H9 (cell line): Measurements from ENCODE around the gene SLCO4A1. TPM values are rescaled to one million over a fixed set of nuclear protein-coding genes. Genes with fewer than 3 reads are reported as not detected.

Source experiments
- DNase-seq: peaks from one replicate; pipeline ENCODE4 v3.0.0-alpha.2; 2017
- H2AFZ ChIP-seq: one replicate; pipeline ENCODE4 v1.6.1; 2013; ENCODE audit warnings: mild to moderate bottlenecking, low read length, control low read depth, moderate library complexity
- H2AK5ac ChIP-seq: 2 replicates; pipeline ENCODE4 v1.6.1; 2013; ENCODE audit warnings: low read length, control low read depth, mixed read lengths; ENCODE audit not compliant: insufficient read length
- H2BK120ac ChIP-seq: one replicate; pipeline ENCODE4 v1.6.1; 2013; ENCODE audit warnings: low read depth, mild to moderate bottlenecking, low read length, control low read depth, inconsistent platforms; ENCODE audit not compliant: poor library complexity, severe bottlenecking
- H2BK12ac ChIP-seq: 2 replicates; pipeline ENCODE4 v1.6.1; 2013; ENCODE audit warnings: low read length, control low read depth, mixed read lengths, low read depth; ENCODE audit not compliant: insufficient read length
- H2BK15ac ChIP-seq: 2 replicates; pipeline ENCODE4 v1.6.1; 2013; ENCODE audit warnings: low read depth, low read length, control low read depth
- H2BK20ac ChIP-seq: one replicate; pipeline ENCODE4 v1.6.1; 2013; ENCODE audit warnings: low read depth, mild to moderate bottlenecking, low read length, control low read depth, inconsistent platforms; ENCODE audit not compliant: poor library complexity, severe bottlenecking
- H2BK5ac ChIP-seq: 2 replicates; pipeline ENCODE4 v1.6.1; 2013; ENCODE audit warnings: low read length, control low read depth, mixed read lengths; ENCODE audit not compliant: insufficient read length
- H3K14ac ChIP-seq: 2 replicates; pipeline ENCODE4 v1.6.1; 2013; ENCODE audit warnings: low read length, control low read depth; ENCODE audit not compliant: insufficient read depth
- H3K18ac ChIP-seq: 2 replicates; pipeline ENCODE4 v1.6.1; 2013; ENCODE audit warnings: low read depth, mild to moderate bottlenecking, mixed read lengths, low read length, control low read depth; ENCODE audit not compliant: insufficient read length
- H3K23ac ChIP-seq: 2 replicates; pipeline ENCODE4 v1.6.1; 2013; ENCODE audit warnings: low read length, control low read depth, mixed read lengths, low read depth; ENCODE audit not compliant: insufficient read length
- H3K23me2 ChIP-seq: 2 replicates; pipeline ENCODE4 v1.6.1; 2013; ENCODE audit warnings: low read depth, mild to moderate bottlenecking, mixed read lengths, low read length, control low read depth; ENCODE audit not compliant: insufficient read length, poor library complexity, severe bottlenecking
- H3K27ac ChIP-seq: 2 replicates; pipeline ENCODE4 v1.5.1; 2013; ENCODE audit warnings: low read length, control low read depth, mixed read lengths, low read depth; ENCODE audit not compliant: insufficient read length
- H3K27me3 ChIP-seq: 2 replicates; pipeline ENCODE4 v1.6.1; 2013; ENCODE audit warnings: low read length, control low read depth, inconsistent platforms; ENCODE audit not compliant: insufficient read depth
- H3K4ac ChIP-seq: 2 replicates; pipeline ENCODE4 v1.6.1; 2013; ENCODE audit warnings: low read depth, mild to moderate bottlenecking, control low read depth, inconsistent platforms, low read length, moderate library complexity
- H3K4me1 ChIP-seq: 2 replicates; pipeline ENCODE4 v1.6.1; 2013; ENCODE audit warnings: low read length, control low read depth, inconsistent platforms; ENCODE audit not compliant: insufficient read depth
- H3K4me2 ChIP-seq: 2 replicates; pipeline ENCODE4 v1.6.1; 2013; ENCODE audit warnings: low read length, control low read depth, mixed read lengths; ENCODE audit not compliant: insufficient read length, insufficient read depth
- H3K56ac ChIP-seq: 2 replicates; pipeline ENCODE4 v1.6.1; 2013; ENCODE audit warnings: low read depth, mild to moderate bottlenecking, mixed read lengths, low read length, control low read depth; ENCODE audit not compliant: insufficient read length
- H3K79me1 ChIP-seq: 2 replicates; pipeline ENCODE4 v1.6.1; 2013; ENCODE audit warnings: low read depth, mild to moderate bottlenecking, moderate library complexity, low read length, control low read depth, inconsistent platforms; ENCODE audit not compliant: insufficient read depth, poor library complexity, severe bottlenecking
- H3K79me2 ChIP-seq: 2 replicates; pipeline ENCODE4 v1.6.1; 2013; ENCODE audit warnings: low read length, control low read depth, inconsistent platforms; ENCODE audit not compliant: insufficient read depth
- H3K9ac ChIP-seq: 2 replicates; pipeline ENCODE4 v1.6.1; 2013; ENCODE audit warnings: low read length, control low read depth, mixed read lengths; ENCODE audit not compliant: insufficient read length; ENCODE audit errors: extremely low read depth
- H3K9me3 ChIP-seq: one replicate; pipeline ENCODE4 v1.6.1; 2013; ENCODE audit warnings: low read depth, low read length, inconsistent platforms; ENCODE audit not compliant: control insufficient read depth
- H3T11ph ChIP-seq: one replicate; pipeline ENCODE4 v1.6.1; 2013; ENCODE audit warnings: mild to moderate bottlenecking, low read length, control low read depth, inconsistent platforms
- H4K20me1 ChIP-seq: one replicate; pipeline ENCODE4 v1.6.1; 2013; ENCODE audit not compliant: control insufficient read depth, insufficient read length, insufficient read depth
- H4K5ac ChIP-seq: 2 replicates; pipeline ENCODE4 v1.6.1; 2013; ENCODE audit warnings: low read depth, mild to moderate bottlenecking, mixed read lengths, low read length, control low read depth; ENCODE audit not compliant: insufficient read length
- H4K8ac ChIP-seq: replicated peaks from 2 replicates; pipeline ENCODE4 v1.6.1; 2013; ENCODE audit warnings: low read length, control low read depth, mixed read lengths, low read depth; ENCODE audit not compliant: insufficient read length
- H4K91ac ChIP-seq: 2 replicates; pipeline ENCODE4 v1.6.1; 2013; ENCODE audit warnings: low read depth, mild to moderate bottlenecking, moderate library complexity, mixed read lengths, low read length, control low read depth; ENCODE audit not compliant: insufficient read length
- H3K27ac Mint-ChIP-seq, 3 experiments: 2 replicates in 2 of 3; 3 replicates in 1 of 3; pipeline ENCODE4 v1.8.0; 2020 to 2021; ENCODE audit warnings: mixed read lengths in 3 of 3, mild to moderate bottlenecking in 1 of 3, moderate library complexity in 1 of 3
- H3K27me3 Mint-ChIP-seq: 2 replicates; pipeline ENCODE4 v1.8.0; 2021; ENCODE audit warnings: low read depth, mild to moderate bottlenecking, moderate library complexity, mixed read lengths
- H3K36me3 Mint-ChIP-seq, 3 experiments: 2 replicates in 2 of 3; 3 replicates in 1 of 3; pipeline ENCODE4 v1.8.0; 2020 to 2021; ENCODE audit warnings: low read depth in 3 of 3, mixed read lengths in 3 of 3; ENCODE audit not compliant: insufficient read depth in 1 of 3
- H3K4me1 Mint-ChIP-seq, 2 experiments: 2 replicates each; pipeline ENCODE4 v1.8.0; 2020; ENCODE audit warnings: mixed read lengths in 2 of 2
- H3K4me3 Mint-ChIP-seq, 2 experiments: 2 replicates in 1 of 2; 3 replicates in 1 of 2; pipeline ENCODE4 v1.8.0; 2020 to 2021; ENCODE audit warnings: mild to moderate bottlenecking in 2 of 2, mixed read lengths in 2 of 2, moderate library complexity in 1 of 2
- H3K9me3 Mint-ChIP-seq, 2 experiments: 2 replicates in 1 of 2; 3 replicates in 1 of 2; pipeline ENCODE4 v1.8.0; 2020; ENCODE audit warnings: mild to moderate bottlenecking in 2 of 2, mixed read lengths in 2 of 2, moderate library complexity in 1 of 2
- CTCF ChIP-seq: fragments of 200-600 bp; sonication (generic); conservative IDR thresholded peaks from 3 replicates; pipeline ENCODE4 v1.8.0; 2021; ENCODE audit warnings: antibody characterized with exemption, mild to moderate bottlenecking
- WGBS: extraction: QIAGEN DNeasy Blood & Tissue Kit; methylation state at CpG from one replicate; pipeline ENCODE4 v1.1.7; 2013; ENCODE audit warnings: missing lambda C conversion rate, low lambda C conversion rate, mixed read lengths; ENCODE audit not compliant: insufficient read length; ENCODE audit errors: extremely low coverage; 5-methylcytosine and 5-hydroxymethylcytosine counted together
- total RNA-seq: library from RNA; stranded (reverse); gene quantifications from 2 replicates; pipeline ENCODE4 v1.2.1, GENCODE V29; 2021

Gene SLCO4A1
- total RNA-seq, 1 experiment from 2014 or later, result 9.4 TPM

GRCh38 chr20:62609279-62609720 is 33.0 kb upstream of the SLCO4A1 start:
- Mint-ChIP-seq H3K9me3 (peaks cover 0 to 3% of the 10 kb centered on the region in 2 experiments; a peak in 2 of 5 replicates), H3K4me3 (no peak overlapping the region), H3K36me3 (peaks cover 0 to 2% (median 0%) of the 10 kb centered on the region in 3 experiments; a peak in 2 of 7 replicates), H3K4me1 (peaks cover 12 to 26% of the 10 kb centered on the region in 2 experiments), H3K27ac (peak overlapping the region in 1 of 3 experiments; percentile 53; a peak in 1 of 7 replicates), H3K27me3 (peaks cover 11% of the 10 kb centered on the region)
- Histone ChIP-seq H3K4me1 (no peaks in the 10 kb centered on the region; the same call in 1 of the 2 replicates), H4K5ac (no peak overlapping the region), H3K9me3 (no peaks in the 10 kb centered on the region), H4K8ac (no peak overlapping the region), H3K56ac (no peak overlapping the region), H3K9ac (no peak overlapping the region), H3K4me2 (no peak overlapping the region), H2BK5ac (no peak overlapping the region), H3K23me2 (no peaks in the 10 kb centered on the region), H2BK120ac (no peak overlapping the region), H3K79me2 (no peaks in the 10 kb centered on the region), H3K79me1 (no peaks in the 10 kb centered on the region), H2AFZ (no peak overlapping the region), H3K18ac (no peak overlapping the region), H2BK12ac (no peak overlapping the region), H3K23ac (no peak overlapping the region), H3K14ac (no peak overlapping the region), H4K91ac (no peak overlapping the region), H4K20me1 (no peaks in the 10 kb centered on the region), H3T11ph (no peak overlapping the region), H2BK20ac (no peak overlapping the region), H2AK5ac (no peak overlapping the region), H3K27me3 (no peaks in the 10 kb centered on the region), H2BK15ac (no peak overlapping the region), H3K27ac (no peak overlapping the region), H3K4ac (no peak overlapping the region)
- TF ChIP-seq CTCF, result no peak
- DNase-seq, result no peak
- WGBS, result no CpG with 5 or more reads among the region's 11 CpGs
